Smooth muscle cell (in vitro differentiated cells): ENCODE results near the gene SKIL. TPM values are rescaled to one million over a fixed set of nuclear protein-coding genes. Genes with fewer than 3 reads are reported as not detected.

Experiments used
- DNase-seq: peaks from one replicate; lab custom pipeline; 2025; ENCODE audit not compliant: unreplicated experiment; lab: John Stamatoyannopoulos, UW
- H2AFZ ChIP-seq: fragments of 200-600 bp; sonication (generic); 2 replicates; pipeline ENCODE4 v1.6.0; 2016; ENCODE audit warnings: antibody characterized with exemption, low read depth, mild to moderate bottlenecking
- H3F3A ChIP-seq: fragments of 200-600 bp; sonication (generic); 2 replicates; pipeline ENCODE4 v1.6.0; 2017; ENCODE audit warnings: antibody characterized with exemption, low read depth
- H3K27ac ChIP-seq: fragments of 200-600 bp; sonication (generic); 2 replicates; pipeline ENCODE4 v1.5.1; 2016; ENCODE audit warnings: low read depth, mild to moderate bottlenecking
- H3K27me3 ChIP-seq: fragments of 200-600 bp; sonication (generic); 2 replicates; pipeline ENCODE4 v1.6.1; 2016; ENCODE audit warnings: low read depth, mild to moderate bottlenecking
- H3K36me3 ChIP-seq: fragments of 200-600 bp; sonication (generic); 2 replicates; pipeline ENCODE4 v1.5.1; 2016; ENCODE audit warnings: low read depth
- H3K4me1 ChIP-seq: fragments of 200-600 bp; sonication (generic); 2 replicates; pipeline ENCODE4 v1.5.1; 2016; ENCODE audit warnings: low read depth
- H3K4me2 ChIP-seq: fragments of 200-600 bp; sonication (generic); 2 replicates; pipeline ENCODE4 v1.6.0; 2016; ENCODE audit warnings: mild to moderate bottlenecking
- H3K4me3 ChIP-seq: fragments of 200-600 bp; sonication (generic); 2 replicates; pipeline ENCODE4 v1.5.1; 2016; ENCODE audit warnings: mild to moderate bottlenecking
- H3K79me2 ChIP-seq: fragments of 200-600 bp; sonication (generic); 2 replicates; pipeline ENCODE4 v1.6.0; 2016; ENCODE audit warnings: low read depth, mild to moderate bottlenecking
- H3K9ac ChIP-seq: fragments of 200-600 bp; sonication (generic); 2 replicates; pipeline ENCODE4 v1.6.0; 2016; ENCODE audit warnings: low read depth
- H3K9me3 ChIP-seq: fragments of 200-600 bp; sonication (generic); replicated peaks from 2 replicates; pipeline ENCODE4 v1.5.1; 2016; ENCODE audit warnings: low read depth
- H4K20me1 ChIP-seq: fragments of 200-600 bp; sonication (generic); 2 replicates; pipeline ENCODE4 v1.6.0; 2016; ENCODE audit warnings: low read depth
- WGBS: methylation state at CpG from one replicate; pipeline ENCODE4 v1.1.7; 2016; ENCODE audit warnings: low lambda C conversion rate; 5-methylcytosine and 5-hydroxymethylcytosine counted together
- polyA plus RNA-seq: library from polyadenylated mRNA; unstranded; fragments of >200 nt; fragmentation: Nextera tagmentation; extraction: Ambion mirVana; gene quantifications from 2 replicates; pipeline ENCODE4 v1.2.1, GENCODE V29; 2016
- total RNA-seq: library from RNA; depleted of rRNA; stranded (reverse); fragments of >200 nt; gene quantifications from 2 replicates; pipeline ENCODE4 v1.2.3, GENCODE V29; 2014
- TF ChIP-seq, protein P1 (sequence below): fragments of 200-600 bp; sonication (generic); IDR thresholded peaks from 2 replicates; pipeline ENCODE4 v1.5.1; 2017; ENCODE audit warnings: borderline replicate concordance, mild to moderate bottlenecking, antibody characterized with exemption; ENCODE audit not compliant: insufficient read depth, poor library complexity, severe bottlenecking

Gene SKIL
- total and polyA plus RNA-seq, 2 experiments from 2014 or later: 22.0 to 167 TPM

DNA sequence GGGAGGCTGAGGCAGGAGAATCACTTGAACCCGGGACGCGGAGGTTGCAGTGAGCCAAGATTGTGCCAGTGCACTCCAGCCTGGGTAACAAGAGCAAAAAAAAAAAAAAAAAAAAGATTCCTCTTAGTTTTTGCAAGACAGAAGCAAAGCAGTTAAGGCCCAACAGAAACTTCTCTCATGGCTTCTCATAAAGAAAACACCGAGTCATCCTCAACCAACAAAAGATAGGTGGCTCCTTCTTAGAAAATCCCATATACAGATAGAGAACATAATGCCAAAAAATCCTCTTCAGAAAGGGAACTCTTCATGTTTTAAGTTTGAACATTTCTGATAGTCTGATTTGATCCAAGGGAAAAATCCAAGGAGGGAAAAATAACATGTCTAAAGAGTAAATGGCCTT is 12.5 kb upstream of the SKIL start:
- 95% methylated on average over 4 of the region's 4 CpGs for WGBS
- peak overlapping the region; percentile 98 for H3K27ac ChIP-seq
- no peaks in the 10 kb centered on the region for H3K79me2 ChIP-seq
- H3K9me3 ChIP-seq: no peaks in the 10 kb centered on the region
- H3K36me3 ChIP-seq: no peaks in the 10 kb centered on the region
- no peaks in the 10 kb centered on the region for H3K27me3 ChIP-seq
- H3K4me1 ChIP-seq: peaks cover 4% of the 10 kb centered on the region
- peak overlapping the region; percentile 3 for H2AFZ ChIP-seq
- no peaks in the 10 kb centered on the region for H4K20me1 ChIP-seq
- no peak for DNase-seq
- H3K4me3 ChIP-seq: no peak overlapping the region
- peak overlapping the region; percentile 88 for H3K9ac ChIP-seq
- H3K4me2 ChIP-seq: no peak overlapping the region
- TF ChIP-seq, protein P1, sequence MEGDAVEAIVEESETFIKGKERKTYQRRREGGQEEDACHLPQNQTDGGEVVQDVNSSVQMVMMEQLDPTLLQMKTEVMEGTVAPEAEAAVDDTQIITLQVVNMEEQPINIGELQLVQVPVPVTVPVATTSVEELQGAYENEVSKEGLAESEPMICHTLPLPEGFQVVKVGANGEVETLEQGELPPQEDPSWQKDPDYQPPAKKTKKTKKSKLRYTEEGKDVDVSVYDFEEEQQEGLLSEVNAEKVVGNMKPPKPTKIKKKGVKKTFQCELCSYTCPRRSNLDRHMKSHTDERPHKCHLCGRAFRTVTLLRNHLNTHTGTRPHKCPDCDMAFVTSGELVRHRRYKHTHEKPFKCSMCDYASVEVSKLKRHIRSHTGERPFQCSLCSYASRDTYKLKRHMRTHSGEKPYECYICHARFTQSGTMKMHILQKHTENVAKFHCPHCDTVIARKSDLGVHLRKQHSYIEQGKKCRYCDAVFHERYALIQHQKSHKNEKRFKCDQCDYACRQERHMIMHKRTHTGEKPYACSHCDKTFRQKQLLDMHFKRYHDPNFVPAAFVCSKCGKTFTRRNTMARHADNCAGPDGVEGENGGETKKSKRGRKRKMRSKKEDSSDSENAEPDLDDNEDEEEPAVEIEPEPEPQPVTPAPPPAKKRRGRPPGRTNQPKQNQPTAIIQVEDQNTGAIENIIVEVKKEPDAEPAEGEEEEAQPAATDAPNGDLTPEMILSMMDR: no peak
- no peaks in the 10 kb centered on the region for H3F3A ChIP-seq

DNA sequence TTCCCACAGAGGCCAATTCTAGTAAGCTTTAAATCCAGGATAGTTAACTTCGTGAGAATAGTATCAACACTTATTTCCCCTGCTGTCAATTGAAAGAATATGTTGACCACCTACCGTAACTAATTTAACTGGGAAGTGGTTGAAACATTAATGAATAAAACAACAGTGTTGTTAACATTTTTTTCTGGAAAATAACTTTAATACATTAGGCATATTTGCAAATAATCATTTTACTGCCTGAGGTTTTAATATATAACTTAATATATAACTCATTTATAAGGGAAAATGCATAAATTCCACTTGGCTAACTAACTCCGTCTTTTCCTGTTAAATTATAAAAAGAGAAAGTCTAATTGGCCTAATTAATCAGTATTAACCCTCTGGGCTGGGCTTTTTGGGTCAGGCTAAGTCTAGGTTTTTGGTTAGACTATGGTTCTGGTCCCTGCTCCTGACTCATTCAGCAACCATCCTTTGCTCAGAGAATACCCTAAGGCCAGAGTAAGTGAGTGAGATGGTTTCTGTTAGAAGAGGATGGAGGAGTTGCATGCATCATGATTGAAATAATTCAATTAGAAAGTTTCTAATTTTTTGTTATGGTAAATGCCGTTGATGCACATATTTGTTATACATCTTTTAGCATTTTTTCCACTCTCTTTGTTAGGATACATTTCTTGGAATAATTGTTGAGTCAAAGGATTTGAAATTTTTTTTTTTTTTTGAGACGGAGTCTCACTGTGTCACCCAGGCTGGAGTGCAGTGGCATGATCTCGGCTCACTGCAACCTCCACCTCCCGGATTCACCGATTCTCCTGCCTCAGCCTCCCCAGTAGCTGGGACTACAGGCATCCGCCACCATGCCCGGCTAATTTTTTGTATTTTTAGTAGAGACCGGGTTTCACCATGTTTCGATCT is 10.8 kb upstream of the SKIL start:
- Histone ChIP-seq H3K79me2 (no peaks in the 10 kb centered on the region), H3K9me3 (no peaks in the 10 kb centered on the region), H4K20me1 (no peaks in the 10 kb centered on the region), H3K4me3 (no peak overlapping the region), H3K27me3 (no peaks in the 10 kb centered on the region), H3K4me1 (peaks cover 4% of the 10 kb centered on the region), H3F3A (no peaks in the 10 kb centered on the region), H3K27ac (peak overlapping the region; percentile 98), H3K36me3 (no peaks in the 10 kb centered on the region), H3K9ac (peak overlapping the region; percentile 5), H3K4me2 (no peak overlapping the region), H2AFZ (no peak overlapping the region)
- DNase-seq: no peak
- TF ChIP-seq, protein P1: no peak
- 94% methylated on average over 12 of the region's 12 CpGs for WGBS

DNA sequence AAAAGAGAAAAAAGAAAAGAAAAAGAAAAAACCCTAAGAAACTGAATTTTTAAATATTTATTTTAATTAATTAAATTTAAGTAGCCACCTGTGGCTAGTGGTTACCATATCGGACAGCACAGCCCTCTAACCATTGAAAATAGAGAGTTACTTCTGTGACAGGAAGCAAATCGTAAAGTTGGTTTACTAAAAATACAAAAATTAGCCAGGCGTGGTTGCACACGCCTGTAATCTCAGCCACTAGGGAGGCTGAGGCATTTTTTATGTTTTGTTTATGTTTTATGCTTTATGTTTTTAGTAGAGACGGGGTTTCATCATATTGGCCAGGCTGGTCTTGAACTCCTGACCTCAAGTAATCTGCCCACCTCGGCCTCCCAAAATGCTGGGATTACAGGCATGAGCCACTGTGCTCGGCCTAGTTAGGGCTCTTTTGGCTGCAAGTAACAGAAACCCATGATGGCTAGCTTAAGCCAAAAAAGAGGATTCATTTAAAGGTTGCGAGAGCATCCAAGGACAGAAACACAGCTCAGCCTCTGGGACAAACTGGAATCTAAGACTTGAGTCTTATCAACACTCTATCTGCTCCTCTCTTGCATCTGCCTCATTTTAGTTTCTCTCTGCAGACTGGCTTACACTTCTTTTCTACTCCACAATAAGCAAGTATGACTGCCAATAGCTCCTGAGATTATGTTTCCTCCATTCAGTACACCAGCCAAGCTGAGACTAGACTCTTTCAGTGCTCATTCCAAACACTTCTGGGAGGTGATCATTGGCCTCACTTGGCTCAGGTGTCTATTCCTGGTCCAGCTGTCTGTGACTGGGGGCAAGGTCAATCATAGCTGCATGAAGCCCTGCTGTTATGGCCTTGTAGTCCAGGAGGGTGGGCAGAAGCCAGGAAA is 6.8 kb upstream of the SKIL start:
- Histone ChIP-seq H3K4me2 (no peak overlapping the region), H2AFZ (peak overlapping the region; percentile 61)

More for the DNA sequence above, 6.8 kb upstream of the SKIL start:
- Histone ChIP-seq H3K4me1 (peaks cover 9% of the 10 kb centered on the region), H3K4me3 (no peak overlapping the region), H3K9me3 (no peaks in the 10 kb centered on the region), H3K79me2 (no peaks in the 10 kb centered on the region), H4K20me1 (no peaks in the 10 kb centered on the region), H3K27ac (no peak overlapping the region), H3F3A (peaks cover 10% of the 10 kb centered on the region), H3K27me3 (no peaks in the 10 kb centered on the region), H3K9ac (no peak overlapping the region), H3K36me3 (no peaks in the 10 kb centered on the region)
- TF ChIP-seq, protein P1: no peak
- 77% methylated on average over 8 of the region's 8 CpGs for WGBS
- DNase-seq: no peak
